ENCODE results near the gene RPS14.

The RPS14 gene

GRCh38 chr5:150465927-150466326 is 16.4 kb upstream of the RPS14 start:
- ChIA-PET CTCF (interaction anchor here (2.2 kb wide), 1 partner anchor 10 kb away, joined by 8 read pairs; no protein-coding TSS in a partner anchor), POLR2A (no interaction called here)
- no peak for DNase-seq (ENCODE audit: extremely low spot score)
- TF ChIP-seq CTCF (IDR thresholded peaks at IDR 0.05; ENCODE audit: control extremely low read depth, extremely low read depth, low read depth, missing control alignments): no peak

- POLR2A ChIA-PET: no interaction called here
- no peak for DNase-seq (ENCODE audit: extremely low spot score)
- CTCF ChIA-PET: interaction anchor here (2.2 kb wide), 1 partner anchor 8 kb away, joined by 8 read pairs; no protein-coding TSS in a partner anchor
- TF ChIP-seq CTCF (IDR thresholded peaks at IDR 0.05; ENCODE audit: control extremely low read depth, extremely low read depth, low read depth, missing control alignments): no peak
Observed at GRCh38 chr5:150464554-150465012, 15.0 kb upstream of the RPS14 start.

- DNase-seq (ENCODE audit: extremely low spot score): peak; percentile 89
- TF ChIP-seq CTCF (IDR thresholded peaks at IDR 0.05; ENCODE audit: control extremely low read depth, extremely low read depth, low read depth, missing control alignments): no peak
- ChIA-PET POLR2A (interaction anchor here (0.6 kb wide), 2 partner anchors 16 to 20 kb away, joined by 3 read pairs; no protein-coding TSS in a partner anchor), CTCF (interaction anchor here (0.8 to 8.9 kb wide), 13 partner anchors 11 to 100 kb away, joined by 3 to 75 read pairs (median 5); partner anchors contain the start of gene RPS14)
Observed at GRCh38 chr5:150461231-150461630, 11.7 kb upstream of the RPS14 start.

- DNase-seq (ENCODE audit: extremely low spot score): no peak
- TF ChIP-seq CTCF (IDR thresholded peaks at IDR 0.05; ENCODE audit: control extremely low read depth, extremely low read depth, low read depth, missing control alignments): no peak
- CTCF ChIA-PET: interaction anchor here (0.9 to 8.9 kb wide), 13 partner anchors 11 to 100 kb away, joined by 3 to 75 read pairs (median 5); partner anchors contain the start of gene RPS14
- POLR2A ChIA-PET: interaction anchor here (0.6 kb wide), 2 partner anchors 15 to 20 kb away, joined by 3 read pairs; no protein-coding TSS in a partner anchor
Observed at GRCh38 chr5:150460781-150461180, 11.2 kb upstream of the RPS14 start.

- ChIA-PET CTCF (interaction anchor here (0.6 to 8.9 kb wide), 49 partner anchors 9 to 1024 kb away, joined by 3 to 75 read pairs (median 4); partner anchors contain the start of genes IRGM, MYOZ3, RBM22 and RPS14), POLR2A (interaction anchor here (0.6 kb wide), 2 partner anchors 63 to 95 kb away, joined by 4 read pairs; no protein-coding TSS in a partner anchor)
- peak; percentile 84 for DNase-seq (ENCODE audit: extremely low spot score)
- peak; percentile 94 for TF ChIP-seq CTCF (IDR thresholded peaks at IDR 0.05; ENCODE audit: control extremely low read depth, extremely low read depth, low read depth, missing control alignments)
Observed at GRCh38 chr5:150458802-150459557, 9.4 kb upstream of the RPS14 start.

GRCh38 chr5:150457562-150458240 is 8.2 kb upstream of the RPS14 start:
- ChIA-PET POLR2A (interaction anchor here (0.6 kb wide), 1 partner anchor 11 kb away, joined by 3 read pairs; no protein-coding TSS in a partner anchor), CTCF (interaction anchor here (0.6 to 8.9 kb wide), 22 partner anchors 8 to 389 kb away, joined by 3 to 75 read pairs (median 8); partner anchors contain the start of genes IRGM, MYOZ3, RBM22 and RPS14)
- no peak for TF ChIP-seq CTCF (IDR thresholded peaks at IDR 0.05; ENCODE audit: control extremely low read depth, extremely low read depth, low read depth, missing control alignments)
- no peak for DNase-seq (ENCODE audit: extremely low spot score)
